ENCODE results near the gene PDLIM7.

Gene PDLIM7

GRCh38 chr5:177439518-177440053 lies 57.8 kb downstream of the PDLIM7 start:
- TF ChIP-seq CTCF (IDR thresholded peaks at IDR 0.05; ENCODE audit: borderline replicate concordance, control extremely low read depth, extremely low read depth, insufficient read depth, missing control alignments), result no peak
- in situ Hi-C loops (cut with MboI; ENCODE audit: low sequenced_read_pairs, unreplicated experiment), result no loop called here
- DNase-seq (ENCODE audit: low spot score), result no peak

- TF ChIP-seq CTCF (IDR thresholded peaks at IDR 0.05; ENCODE audit: borderline replicate concordance, control extremely low read depth, extremely low read depth, insufficient read depth, missing control alignments), result no peak
- DNase-seq (ENCODE audit: low spot score), result no peak
- in situ Hi-C loops (cut with MboI; ENCODE audit: low sequenced_read_pairs, unreplicated experiment), result no loop called here
Observed at GRCh38 chr5:177438468-177438867, 58.9 kb downstream of the PDLIM7 start.

GRCh38 chr5:177437623-177438022 lies 59.8 kb downstream of the PDLIM7 start:
- no peak for TF ChIP-seq CTCF (IDR thresholded peaks at IDR 0.05; ENCODE audit: borderline replicate concordance, control extremely low read depth, extremely low read depth, insufficient read depth, missing control alignments)
- DNase-seq (ENCODE audit: low spot score), result no peak
- in situ Hi-C loops (cut with MboI; ENCODE audit: low sequenced_read_pairs, unreplicated experiment), result no loop called here

- no peak for DNase-seq (ENCODE audit: low spot score)
- no peak for TF ChIP-seq CTCF (IDR thresholded peaks at IDR 0.05; ENCODE audit: borderline replicate concordance, control extremely low read depth, extremely low read depth, insufficient read depth, missing control alignments)
- in situ Hi-C loops (cut with MboI; ENCODE audit: low sequenced_read_pairs, unreplicated experiment), result no loop called here
Observed at GRCh38 chr5:177435847-177436536, 61.4 kb downstream of the PDLIM7 start.

DNA sequence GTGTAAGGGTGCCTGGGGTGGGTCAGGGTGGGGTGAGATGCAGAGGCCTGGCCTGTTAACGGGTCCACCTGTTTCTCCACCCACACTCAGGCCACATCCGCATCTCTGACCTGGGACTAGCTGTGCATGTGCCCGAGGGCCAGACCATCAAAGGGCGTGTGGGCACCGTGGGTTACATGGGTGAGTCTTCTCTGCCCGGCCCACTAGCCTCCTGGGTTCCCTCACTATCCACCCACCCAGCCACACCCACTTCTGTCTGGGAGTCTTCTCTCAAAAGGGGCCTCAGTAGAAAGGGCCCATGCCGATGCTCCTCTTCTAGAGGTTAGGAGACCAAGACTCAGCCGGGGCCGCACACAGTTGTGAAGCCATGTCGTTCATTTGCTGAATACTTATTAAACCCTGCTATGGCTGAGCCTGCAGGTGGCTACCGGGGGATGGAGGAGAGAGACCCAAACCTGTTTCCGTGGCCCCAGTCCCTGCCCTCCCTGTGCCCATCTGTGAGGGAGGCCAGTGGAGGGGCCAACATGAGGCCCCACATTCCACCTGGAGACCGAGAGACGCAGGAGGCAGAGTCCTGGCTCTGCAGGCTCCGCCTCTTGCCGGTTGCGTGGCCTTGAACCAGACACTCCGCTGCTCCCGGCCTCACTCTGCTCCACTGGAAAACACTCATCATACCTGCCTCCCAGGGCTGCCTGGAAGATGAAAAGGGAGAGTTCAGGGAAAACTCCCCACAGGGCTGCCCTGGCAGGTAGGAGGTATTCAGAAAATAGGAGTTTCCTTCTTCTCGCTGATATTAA lies 62.3 kb downstream of the PDLIM7 start:
- DNase-seq (ENCODE audit: low spot score), result no peak
- in situ Hi-C loops (cut with MboI; ENCODE audit: low sequenced_read_pairs, unreplicated experiment), result no loop called here

More for the DNA sequence above, 62.3 kb downstream of the PDLIM7 start:
- no peak for TF ChIP-seq CTCF (IDR thresholded peaks at IDR 0.05; ENCODE audit: borderline replicate concordance, control extremely low read depth, extremely low read depth, insufficient read depth, missing control alignments)

Data from GM13976 (cell line).